Left lung (tissue), 10 donors: Measurements from ENCODE around the gene SCLT1. TPM values are rescaled to one million over a fixed set of nuclear protein-coding genes. Genes with fewer than 3 reads are reported as not detected.
"Not testable (repeated sequence)": the region's sequence is repeated elsewhere in the genome, so short reads cannot be mapped to it uniquely, and the experiment has no call there.

Experiments used
- ATAC-seq: fragments of 200-7000 bp; cut with Tn5 transposase; one replicate; pipeline ENCODE4 v1.9.1; 2020; ENCODE audit warnings: moderate library complexity
- DNase-seq, 4 donors: peaks; one replicate each; pipeline ENCODE4 v3.0.0-alpha.2; 2013 to 2020
- H3K27ac ChIP-seq, 2 donors: fragments of 200-600 bp; sonication (generic) in 1 of 2; one replicate each; pipeline versions ENCODE4 v1.5.0 to v1.8.0; 2020 to 2021
- H3K27me3 ChIP-seq, 2 donors: fragments of 200-600 bp; sonication (generic) in 1 of 2; one replicate each; pipeline versions ENCODE4 v1.5.0 to v1.8.0; 2020 to 2021
- H3K36me3 ChIP-seq, 2 donors: fragments of 200-600 bp; sonication (generic) in 1 of 2; one replicate each; pipeline versions ENCODE4 v1.5.0 to v1.8.0; 2020 to 2021
- H3K4me1 ChIP-seq, 2 donors: fragments of 200-600 bp; one replicate each; pipeline ENCODE4 v1.8.0; 2021
- H3K4me3 ChIP-seq, 2 donors: fragments of 200-600 bp; sonication (generic) in 1 of 2; one replicate each; pipeline versions ENCODE4 v1.5.0 to v1.8.0; 2020 to 2021; ENCODE audit warnings: mild to moderate bottlenecking in 1 of 2
- H3K9me3 ChIP-seq, 2 donors: fragments of 200-600 bp; sonication (generic) in 1 of 2; one replicate each; pipeline versions ENCODE4 v1.5.0 to v1.8.0; 2020 to 2021
- intact Hi-C, 2 donors: fragments of 100-400 bp; cut with DNase I; formaldehyde crosslinking; loops; one replicate each; pipeline versions ENCODE4 v1.11.2 to v1.14.2; 2022
- polyA plus RNA-seq, 6 donors: library from polyadenylated mRNA; unstranded; fragments of 120-200 nt; gene quantifications; one replicate each; pipeline ENCODE4 v1.2.1, GENCODE V29; 2013; ENCODE audit not compliant: insufficient read length in 6 of 6
- total RNA-seq, 2 donors: library from RNA; stranded (reverse); fragmentation: NEBNext Ultra II Directional; extraction: Animal tissue kit (Norgen Biotek cat#: 25700); gene quantifications; one replicate each; pipeline ENCODE4 v1.2.1, GENCODE V29; 2021
- TF ChIP-seq, protein P1 (sequence below), 2 donors: fragments of 200-600 bp; sonication (generic) in 1 of 2; IDR thresholded peaks; one replicate each; pipeline versions ENCODE4 v1.5.0 to v1.8.0; 2021; ENCODE audit warnings: antibody characterized with exemption in 2 of 2
- donor health status: DM: no; HTN: yes; CAD: no.
- donor health status: DM: no; HTN: no; CAD: no.

The SCLT1 gene
- total and polyA plus RNA-seq, 8 donors: 12.4 to 24.1 (median 17.6) TPM

DNA sequence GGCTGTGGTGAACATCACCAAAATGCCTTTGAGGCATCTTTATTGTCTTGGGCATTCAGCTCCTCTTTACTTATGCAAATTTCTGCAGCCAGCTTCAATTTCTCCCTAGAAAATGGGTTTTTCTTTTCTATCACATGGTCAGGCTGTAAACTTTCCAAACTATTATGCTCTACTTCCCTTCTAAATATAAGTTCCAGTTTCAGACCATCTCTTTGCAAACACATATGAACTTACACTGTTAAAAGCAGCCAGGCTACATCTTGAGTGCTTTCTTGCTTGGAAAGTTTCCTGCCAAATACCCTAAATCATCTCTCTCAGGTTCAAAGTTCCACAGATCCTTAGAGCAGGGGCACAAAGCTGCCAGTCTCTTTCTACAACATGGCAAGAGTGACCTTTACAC lies 13.2 kb downstream of the SCLT1 start:
- Histone ChIP-seq H3K4me1 (no peaks in the 10 kb centered on the region), H3K27ac (no peak overlapping the region), H3K36me3 (peaks cover 0 to 32% of the 10 kb centered on the region in 2 donors), H3K27me3 (no peaks in the 10 kb centered on the region), H3K4me3 (no peak overlapping the region), H3K9me3 (peaks cover 0 to 15% of the 10 kb centered on the region in 2 donors)
- intact Hi-C loops: no loop called here
- DNase-seq: no peak
- ATAC-seq: no peak
- TF ChIP-seq, protein P1, sequence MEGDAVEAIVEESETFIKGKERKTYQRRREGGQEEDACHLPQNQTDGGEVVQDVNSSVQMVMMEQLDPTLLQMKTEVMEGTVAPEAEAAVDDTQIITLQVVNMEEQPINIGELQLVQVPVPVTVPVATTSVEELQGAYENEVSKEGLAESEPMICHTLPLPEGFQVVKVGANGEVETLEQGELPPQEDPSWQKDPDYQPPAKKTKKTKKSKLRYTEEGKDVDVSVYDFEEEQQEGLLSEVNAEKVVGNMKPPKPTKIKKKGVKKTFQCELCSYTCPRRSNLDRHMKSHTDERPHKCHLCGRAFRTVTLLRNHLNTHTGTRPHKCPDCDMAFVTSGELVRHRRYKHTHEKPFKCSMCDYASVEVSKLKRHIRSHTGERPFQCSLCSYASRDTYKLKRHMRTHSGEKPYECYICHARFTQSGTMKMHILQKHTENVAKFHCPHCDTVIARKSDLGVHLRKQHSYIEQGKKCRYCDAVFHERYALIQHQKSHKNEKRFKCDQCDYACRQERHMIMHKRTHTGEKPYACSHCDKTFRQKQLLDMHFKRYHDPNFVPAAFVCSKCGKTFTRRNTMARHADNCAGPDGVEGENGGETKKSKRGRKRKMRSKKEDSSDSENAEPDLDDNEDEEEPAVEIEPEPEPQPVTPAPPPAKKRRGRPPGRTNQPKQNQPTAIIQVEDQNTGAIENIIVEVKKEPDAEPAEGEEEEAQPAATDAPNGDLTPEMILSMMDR (IDR thresholded peaks at IDR 0.05): no peak

- no peaks in the 10 kb centered on the region for H3K4me1 ChIP-seq
- intact Hi-C loops: no loop called here
- peaks cover 0 to 41% of the 10 kb centered on the region in 2 donors for H3K36me3 ChIP-seq
- ATAC-seq (no peak), DNase-seq (no peak)
- H3K9me3 ChIP-seq: peaks cover 0 to 13% of the 10 kb centered on the region in 2 donors
- TF ChIP-seq, protein P1 (IDR thresholded peaks at IDR 0.05): no peak
- no peak overlapping the region for H3K4me3 ChIP-seq
- H3K27ac ChIP-seq: no peak overlapping the region
- H3K27me3 ChIP-seq: no peaks in the 10 kb centered on the region
Measured at GRCh38 chr4:129077326-129077725, 16.0 kb downstream of the SCLT1 start.

GRCh38 chr4:129069537-129069936 lies 23.8 kb downstream of the SCLT1 start:
- H3K4me1 ChIP-seq, ATAC-seq, H3K27me3 ChIP-seq, H3K27ac ChIP-seq, H3K4me3 ChIP-seq, intact Hi-C loops, DNase-seq: not testable (repeated sequence)
- Histone ChIP-seq H3K36me3 (peaks cover 0 to 10% of the 10 kb centered on the region in 2 donors), H3K9me3 (peaks cover 0 to 22% of the 10 kb centered on the region in 2 donors)

- H3K4me1 ChIP-seq: no peaks in the 10 kb centered on the region
- H3K27me3 ChIP-seq: no peaks in the 10 kb centered on the region
- no peak for ATAC-seq
- H3K9me3 ChIP-seq: peaks cover 0 to 64% of the 10 kb centered on the region in 2 donors
- no peak overlapping the region for H3K4me3 ChIP-seq
- H3K36me3 ChIP-seq: peaks cover 0 to 23% of the 10 kb centered on the region in 2 donors
- TF ChIP-seq, protein P1 (IDR thresholded peaks at IDR 0.05): no peak
- DNase-seq: no peak
- H3K27ac ChIP-seq: no peak overlapping the region
- intact Hi-C loops: no loop called here
Measured at GRCh38 chr4:129064717-129065116, 28.6 kb downstream of the SCLT1 start.

DNA sequence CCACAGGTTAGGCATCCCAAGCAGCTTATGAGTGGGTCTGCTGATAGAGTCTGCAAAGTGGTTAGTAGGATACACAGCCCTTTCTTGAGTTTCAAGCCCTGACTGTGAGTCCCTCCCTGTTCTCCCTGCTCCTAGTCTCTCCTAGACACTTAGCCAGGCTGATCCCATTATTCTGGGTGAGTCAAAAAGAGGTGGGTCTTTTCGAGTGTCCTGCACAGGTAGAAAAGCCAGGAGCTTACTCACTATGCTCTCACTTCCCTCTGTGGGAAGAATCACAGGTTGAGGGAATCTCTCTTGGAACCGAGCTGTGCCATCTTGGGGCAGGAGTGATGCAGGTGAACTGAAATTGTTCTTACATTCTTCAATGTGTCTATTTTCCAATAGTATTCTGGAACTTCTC lies 29.7 kb downstream of the SCLT1 start:
- H3K27ac ChIP-seq: no peak overlapping the region
- DNase-seq (no peak), ATAC-seq (no peak)
- no peaks in the 10 kb centered on the region for H3K27me3 ChIP-seq
- peaks cover 0 to 70% of the 10 kb centered on the region in 2 donors for H3K9me3 ChIP-seq
- H3K4me1 ChIP-seq: no peaks in the 10 kb centered on the region
- intact Hi-C loops: no loop called here
- no peak overlapping the region for H3K4me3 ChIP-seq
- TF ChIP-seq, protein P1 (IDR thresholded peaks at IDR 0.05): no peak
- H3K36me3 ChIP-seq: peaks cover 0 to 23% of the 10 kb centered on the region in 2 donors

DNA sequence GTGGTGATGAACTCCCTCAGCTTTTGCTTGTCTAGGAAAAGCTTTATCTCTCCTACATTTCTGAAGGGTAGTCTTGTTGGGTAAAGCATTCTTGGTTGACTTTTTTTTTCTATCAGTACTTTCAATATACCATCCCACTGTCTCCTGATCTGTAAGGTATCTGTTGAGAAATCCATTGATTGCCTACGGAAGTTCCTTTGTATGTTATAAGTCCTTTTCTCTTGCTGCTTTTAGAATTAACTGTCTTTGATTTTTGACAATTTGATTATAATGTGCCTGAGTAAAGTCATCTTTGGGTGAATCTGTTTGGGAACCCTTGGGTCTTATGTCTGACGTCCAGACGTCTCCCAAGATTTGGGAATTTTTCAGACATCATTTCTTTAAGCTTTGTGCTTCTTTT lies 30.8 kb downstream of the SCLT1 start:
- TF ChIP-seq, protein P1 (IDR thresholded peaks at IDR 0.05): no peak
- Histone ChIP-seq H3K36me3 (peaks cover 0 to 23% of the 10 kb centered on the region in 2 donors), H3K9me3 (peaks cover 0 to 80% of the 10 kb centered on the region in 2 donors), H3K4me3 (no peak overlapping the region), H3K27ac (no peak overlapping the region), H3K4me1 (no peaks in the 10 kb centered on the region), H3K27me3 (no peaks in the 10 kb centered on the region)
- no peak for DNase-seq
- intact Hi-C loops: no loop called here
- ATAC-seq: no peak
